Stomach (tissue), 9 donors: ENCODE results near the gene CLIC1. TPM values are rescaled to one million over a fixed set of nuclear protein-coding genes. Genes with fewer than 3 reads are reported as not detected.

ENCODE experiments used
- DNase-seq, 2 donors: peaks; one replicate each; pipeline versions ENCODE4 v3.0.0 to v3.0.0-alpha.2; 2013 to 2019
- H3K27ac ChIP-seq, 5 donors: fragments of 200-600 bp in 4 of 5; sonication (generic) in 4 of 5; one replicate each; pipeline ENCODE4 v1.5.1; 2013 to 2019; ENCODE audit warnings: mild to moderate bottlenecking in 1 of 5, moderate library complexity in 1 of 5
- H3K27me3 ChIP-seq, 3 donors: fragments of 200-600 bp; sonication (generic); one replicate each; pipeline ENCODE4 v1.5.1; 2017 to 2019; ENCODE audit warnings: mixed run types in 1 of 3
- H3K36me3 ChIP-seq, 4 donors: fragments of 200-600 bp; sonication (generic); 1 replicate in 3 of 4; 2 replicates in 1 of 4; pipeline ENCODE4 v1.5.1; 2016 to 2019
- H3K4me1 ChIP-seq, 4 donors: fragments of 200-600 bp; sonication (generic); one replicate each; pipeline ENCODE4 v1.5.1; 2016 to 2019
- H3K4me3 ChIP-seq, 4 donors: fragments of 200-600 bp; sonication (generic) in 3 of 4; one replicate each; pipeline ENCODE4 v1.5.1; 2016 to 2019; ENCODE audit warnings: mild to moderate bottlenecking in 1 of 4
- H3K9me3 ChIP-seq, 4 donors: fragments of 200-600 bp; sonication (generic); one replicate each; pipeline ENCODE4 v1.5.1; 2016 to 2019
- CTCF ChIP-seq, 7 experiments: fragments of 450-650 bp in 4 of 7; fragments of 200-600 bp in 3 of 7; sonication (generic) in 3 of 7; IDR thresholded peaks; one replicate each; pipeline ENCODE4 v1.5.1; 2016 to 2019; ENCODE audit warnings: antibody characterized with exemption in 7 of 7, control low read depth in 2 of 7, mild to moderate bottlenecking in 1 of 7
- EP300 ChIP-seq: sonication (generic); formaldehyde crosslinking; IDR thresholded peaks from one replicate; pipeline ENCODE4 v1.6.1; 2017; ENCODE audit warnings: antibody characterized with exemption
- POLR2A ChIP-seq, 4 donors: fragments of 450-650 bp; IDR thresholded peaks; one replicate each; pipeline ENCODE4 v1.6.1; 2016; ENCODE audit warnings: antibody characterized with exemption in 4 of 4, control low read depth in 2 of 4, mild to moderate bottlenecking in 1 of 4, moderate library complexity in 1 of 4
- POLR2AphosphoS5 ChIP-seq, 3 donors: sonication (generic); formaldehyde crosslinking; IDR thresholded peaks; one replicate each; pipeline ENCODE4 v1.6.1; 2016; ENCODE audit warnings: antibody characterized with exemption in 3 of 3
- WGBS, 5 donors: extraction: QIAGEN DNeasy Blood & Tissue Kit in 3 of 5; methylation state at CpG; one replicate each; pipeline versions ENCODE4 v1.1.5 to v1.1.7; 2013 to 2018; 5-methylcytosine and 5-hydroxymethylcytosine counted together
- intact Hi-C: fragments of 100-400 bp; cut with DNase I; formaldehyde crosslinking; loops from one replicate; pipeline ENCODE4 v1.15.1; 2023; ENCODE audit warnings: low total_unique reads
- polyA plus RNA-seq, 3 donors: library from polyadenylated mRNA; stranded (reverse); fragments of 200-250 nt; gene quantifications; one replicate each; pipeline ENCODE4 v1.2.3, GENCODE V29; 2013
- total RNA-seq, 5 donors: library from RNA; depleted of rRNA; stranded (reverse); fragments of >200 nt; gene quantifications; one replicate each; pipeline versions ENCODE4 v1.1.0 to v1.2.3, GENCODE V29; 2014 to 2016
- donor health status: healthy with polysubstance abuse.
- donor health status: Bipolar disorder and iron deficiency.
- donor health status: healthy.

The CLIC1 gene
- total and polyA plus RNA-seq, 8 donors, result 33.8 to 597 (median 278) TPM

DNA sequence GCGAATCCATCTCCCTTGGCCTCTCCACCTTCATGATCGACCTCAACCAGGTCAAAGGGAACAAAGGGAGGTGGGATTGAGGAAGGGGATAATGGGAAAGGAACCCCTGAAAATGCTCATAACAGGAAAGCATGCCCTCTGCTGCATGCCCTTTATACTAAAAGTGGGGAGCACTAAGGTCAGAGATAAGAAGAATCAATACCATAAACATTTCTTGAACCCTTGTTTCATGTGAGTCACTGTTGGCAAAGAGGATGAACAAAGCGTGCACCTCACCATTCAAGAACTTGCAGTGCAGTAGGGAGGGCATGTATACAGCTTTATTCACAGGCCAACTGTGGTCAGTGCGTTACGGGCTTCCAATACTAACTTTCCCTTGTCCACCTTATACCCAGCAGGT, 24.5 kb upstream of the CLIC1 start:
- no peak overlapping the region for H3K4me3 ChIP-seq
- 78 to 88% (median 85%) methylated on average over 5 of the region's 5 CpGs for WGBS, 5 donors
- no peaks in the 10 kb centered on the region for H3K27me3 ChIP-seq
- no peak overlapping the region for H3K27ac ChIP-seq
- DNase-seq, result no peak
- H3K36me3 ChIP-seq, result peaks cover 0 to 25% (median 7%) of the 10 kb centered on the region in 4 donors
- peaks cover 0 to under 1% (median 0%) of the 10 kb centered on the region in 4 donors for H3K4me1 ChIP-seq
- no peaks in the 10 kb centered on the region for H3K9me3 ChIP-seq
- TF ChIP-seq POLR2AphosphoS5 (IDR thresholded peaks at IDR 0.05) (no peak), CTCF (IDR thresholded peaks at IDR 0.05) (no peak), EP300 (no peak), POLR2A (IDR thresholded peaks at IDR 0.05) (no peak)
- intact Hi-C loops, result loop anchor here (10.0 kb wide), 1 partner anchor 76 kb away; the partner anchor contains the start of gene LY6G5C

DNA sequence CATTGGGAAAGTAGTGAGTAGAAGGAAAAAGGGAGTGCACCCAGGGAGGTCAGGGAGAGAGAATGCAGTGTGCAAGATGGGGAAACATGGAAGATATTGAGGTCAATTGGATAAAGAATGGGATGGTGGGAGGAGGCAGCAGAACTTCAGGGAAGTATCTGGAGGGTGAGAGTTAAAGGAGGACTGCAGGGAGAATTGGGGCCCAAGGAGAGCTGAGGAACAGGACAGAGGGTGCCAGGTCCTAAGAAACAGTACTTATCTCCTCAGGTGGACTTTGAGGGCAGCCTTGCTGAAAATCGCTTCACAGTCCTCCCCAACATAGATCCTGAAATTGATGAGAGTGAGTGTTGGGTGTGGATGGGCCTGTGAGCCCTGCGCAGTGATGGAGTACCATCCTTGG, 22.0 kb upstream of the CLIC1 start:
- WGBS, 5 donors, result 93 to 100% (median 97%) methylated on average over 2 of the region's 2 CpGs
- peaks cover 0 to 25% (median 7%) of the 10 kb centered on the region in 4 donors for H3K36me3 ChIP-seq
- TF ChIP-seq POLR2A (IDR thresholded peaks at IDR 0.05) (no peak), CTCF (IDR thresholded peaks at IDR 0.05) (no peak), POLR2AphosphoS5 (IDR thresholded peaks at IDR 0.05) (no peak), EP300 (no peak)
- no peaks in the 10 kb centered on the region for H3K4me1 ChIP-seq
- H3K4me3 ChIP-seq, result no peak overlapping the region
- no peak overlapping the region for H3K27ac ChIP-seq
- intact Hi-C loops, result no loop called here
- DNase-seq, result no peak
- H3K27me3 ChIP-seq, result no peaks in the 10 kb centered on the region
- H3K9me3 ChIP-seq, result no peaks in the 10 kb centered on the region

DNA sequence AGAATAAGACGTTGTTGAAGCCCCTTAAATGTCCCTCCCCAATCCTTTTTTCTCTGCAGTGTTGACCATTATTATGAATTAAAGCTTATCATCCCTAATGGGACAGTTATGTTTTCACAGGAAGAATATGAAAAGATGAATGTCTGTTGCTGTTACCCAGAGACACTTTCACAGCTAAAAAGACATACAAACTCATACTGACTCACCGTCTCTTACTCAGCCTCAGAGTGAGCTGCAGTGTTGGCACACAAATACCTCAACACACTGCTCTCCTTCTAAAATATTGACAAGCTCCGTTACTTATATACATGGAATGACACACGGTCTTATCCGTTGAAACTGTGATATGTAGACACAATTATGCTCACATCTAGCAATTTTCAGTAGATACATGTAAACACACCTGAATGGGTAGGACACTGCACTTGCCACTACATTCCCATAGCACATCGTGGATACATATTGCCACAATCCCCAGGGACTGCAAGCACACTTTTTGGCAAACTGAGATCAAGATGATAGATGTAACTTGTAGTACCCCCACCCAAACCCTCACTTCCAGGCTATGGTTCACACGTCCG, 16.5 kb upstream of the CLIC1 start:
- DNase-seq, result no peak
- no peaks in the 10 kb centered on the region for H3K4me1 ChIP-seq
- no peak overlapping the region for H3K4me3 ChIP-seq
- no peaks in the 10 kb centered on the region for H3K9me3 ChIP-seq
- WGBS, 5 donors, result 59 to 68% (median 64%) methylated on average over 8 of the region's 8 CpGs
- TF ChIP-seq POLR2AphosphoS5 (IDR thresholded peaks at IDR 0.05) (no peak), EP300 (no peak), POLR2A (IDR thresholded peaks at IDR 0.05) (no peak), CTCF (IDR thresholded peaks at IDR 0.05) (no peak)
- no peak overlapping the region for H3K27ac ChIP-seq
- no peaks in the 10 kb centered on the region for H3K36me3 ChIP-seq
- intact Hi-C loops, result no loop called here
- no peaks in the 10 kb centered on the region for H3K27me3 ChIP-seq

GRCh38 chr6:31750411-31751022, 14.2 kb upstream of the CLIC1 start:
- intact Hi-C loops, result no loop called here
- Histone ChIP-seq H3K36me3 (peaks cover 0 to 8% (median 4%) of the 10 kb centered on the region in 4 donors), H3K9me3 (no peaks in the 10 kb centered on the region), H3K27ac (no peak overlapping the region), H3K4me3 (no peak overlapping the region), H3K27me3 (no peaks in the 10 kb centered on the region), H3K4me1 (no peaks in the 10 kb centered on the region)
- TF ChIP-seq CTCF (IDR thresholded peaks at IDR 0.05) (no peak), POLR2AphosphoS5 (IDR thresholded peaks at IDR 0.05) (no peak), POLR2A (IDR thresholded peaks at IDR 0.05) (no peak), EP300 (no peak)
- no peak for DNase-seq
- WGBS, 5 donors, result 67 to 77% (median 74%) methylated on average over 7 of the region's 7 CpGs
